Stimulated activated CD4-positive, alpha-beta T cell treated with anti-CD3 and anti-CD28 coated beads, TNF-alpha, amount 100 ng/mL, for 1 hour (primary cell): ENCODE data around the gene AVPR2.

Source experiments
- DNase-seq, 3 donors: peaks; one replicate each; pipeline ENCODE4 v3.0.0-alpha.2; 2020; ENCODE audit warnings: low read depth in 3 of 3, low spot score in 1 of 3

Gene AVPR2

DNA sequence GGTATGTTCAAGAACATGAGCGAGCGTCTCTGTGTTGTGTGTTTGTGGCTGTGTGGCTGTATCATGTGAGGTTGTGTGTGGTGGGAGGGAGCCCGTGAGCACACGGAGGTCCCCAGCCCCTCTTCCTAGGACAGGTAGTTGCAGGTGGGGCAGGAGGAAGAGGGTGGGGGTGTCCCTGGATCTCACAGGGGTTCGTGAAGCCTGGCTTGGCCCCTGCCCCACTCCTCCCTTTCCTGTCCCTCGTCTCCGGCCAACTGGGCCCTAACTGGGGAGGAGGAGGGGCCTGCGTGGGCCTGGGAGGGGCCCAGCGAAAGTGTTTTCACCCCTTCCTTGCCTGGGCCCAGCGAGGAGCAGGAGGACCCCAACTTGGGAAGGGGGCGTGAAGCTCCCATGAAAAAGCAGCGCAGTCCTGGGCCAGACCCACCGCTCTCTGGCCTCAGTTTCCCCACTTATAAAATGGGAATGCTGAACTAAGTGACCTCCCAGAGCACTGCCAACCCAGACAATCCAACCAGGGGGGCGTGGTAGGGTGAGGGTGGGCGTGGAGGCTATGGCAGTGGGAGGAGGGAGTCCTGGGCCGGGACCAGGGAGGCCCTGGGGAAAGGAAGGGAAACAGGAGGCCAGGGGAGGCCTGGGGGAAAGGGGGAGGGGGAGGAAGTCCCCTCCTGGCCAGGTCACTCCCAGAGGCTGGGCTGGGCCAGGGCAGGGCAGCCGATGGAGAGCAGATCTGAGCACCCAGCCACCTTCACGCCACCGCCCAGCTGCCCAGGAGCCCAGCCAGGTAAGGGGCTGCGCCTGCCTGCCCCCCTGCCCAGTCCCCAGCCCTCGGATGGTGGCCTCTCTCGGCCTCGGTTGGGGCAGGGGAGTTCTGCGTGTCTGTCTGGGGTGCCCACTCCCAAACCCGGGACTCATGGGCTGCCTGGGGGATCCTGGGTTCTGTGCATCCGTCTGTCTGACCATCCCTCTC, at the start of gene AVPR2:
TSS of gene AVPR2 (plus strand) at position 683 of the 967 bp plus-strand sequence. CDS start 473 bp downstream, outside the sequence.
- DNase-seq: no peak

DNA sequence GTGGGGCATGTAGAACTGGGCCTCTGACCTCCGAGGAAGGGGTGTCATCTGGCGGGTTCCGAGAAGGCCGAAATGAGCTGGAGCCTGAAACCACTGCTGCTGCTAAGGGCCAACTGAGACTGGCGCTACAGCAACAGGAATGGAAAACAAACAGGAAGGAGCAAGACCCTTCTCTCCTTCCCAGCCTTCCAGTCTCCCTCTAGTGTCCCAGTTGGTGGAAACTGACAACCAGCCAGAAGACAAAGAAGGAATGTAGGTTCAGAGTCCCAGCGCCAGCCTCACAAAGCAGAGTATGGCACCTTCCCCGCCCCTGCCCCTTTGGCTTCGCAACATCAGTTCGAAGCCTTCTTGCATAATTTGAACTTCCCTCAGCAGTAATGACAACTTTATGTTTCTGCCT, 49.8 kb upstream of the AVPR2 start:
- DNase-seq: no peak

DNA sequence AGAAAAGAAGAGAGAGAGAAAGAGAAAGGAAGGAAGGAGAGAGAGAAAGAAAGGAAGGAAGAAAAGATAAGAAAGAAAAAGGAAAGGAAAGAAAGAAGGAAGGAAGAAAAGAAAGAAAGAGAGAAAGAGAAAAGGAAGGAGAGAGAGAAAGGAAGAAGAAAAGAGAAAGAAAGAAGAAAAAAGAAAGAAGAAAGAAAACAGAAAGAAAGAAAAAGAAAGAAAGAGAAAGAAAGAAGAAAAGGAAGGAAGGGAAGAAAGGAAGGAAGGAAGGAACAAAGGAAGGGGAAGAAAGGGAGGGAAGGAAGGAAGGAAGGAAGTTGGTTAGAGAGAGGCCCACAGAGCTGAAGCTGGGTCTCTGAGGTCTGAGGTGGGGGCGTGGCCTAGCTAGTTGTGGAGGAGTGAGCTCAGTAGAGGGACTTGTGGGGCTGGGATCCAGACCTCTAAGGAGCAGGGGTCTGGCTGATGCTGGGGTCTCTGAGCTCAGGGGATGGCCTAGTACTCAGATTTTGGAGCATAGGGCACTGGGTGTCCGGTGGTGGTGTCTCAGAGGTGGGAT, 47.0 kb upstream of the AVPR2 start:
- no peak for DNase-seq

DNA sequence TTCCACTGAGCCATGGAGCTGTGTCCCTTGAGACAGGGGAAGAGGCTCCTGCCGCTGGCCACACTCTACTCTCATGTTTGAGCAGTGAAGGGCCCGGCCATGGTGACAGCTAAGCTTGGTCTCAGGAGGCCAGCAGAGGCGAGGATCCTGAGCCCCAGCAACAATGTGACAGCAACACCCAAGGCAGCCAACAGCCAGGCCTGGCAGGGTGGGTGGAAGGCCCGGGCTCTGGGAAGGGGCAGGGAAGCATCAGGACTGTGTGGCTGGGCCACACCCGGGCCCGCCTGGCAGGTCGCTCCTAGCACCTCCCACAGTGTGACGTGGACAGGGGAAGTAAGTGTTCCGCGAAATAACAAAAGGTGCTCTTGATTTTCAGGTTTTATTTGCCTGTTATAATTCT, 43.3 kb upstream of the AVPR2 start:
- DNase-seq: no peak

GRCh38 chrX:153861733-153862310, 42.7 kb upstream of the AVPR2 start:
- DNase-seq: no peak

DNA sequence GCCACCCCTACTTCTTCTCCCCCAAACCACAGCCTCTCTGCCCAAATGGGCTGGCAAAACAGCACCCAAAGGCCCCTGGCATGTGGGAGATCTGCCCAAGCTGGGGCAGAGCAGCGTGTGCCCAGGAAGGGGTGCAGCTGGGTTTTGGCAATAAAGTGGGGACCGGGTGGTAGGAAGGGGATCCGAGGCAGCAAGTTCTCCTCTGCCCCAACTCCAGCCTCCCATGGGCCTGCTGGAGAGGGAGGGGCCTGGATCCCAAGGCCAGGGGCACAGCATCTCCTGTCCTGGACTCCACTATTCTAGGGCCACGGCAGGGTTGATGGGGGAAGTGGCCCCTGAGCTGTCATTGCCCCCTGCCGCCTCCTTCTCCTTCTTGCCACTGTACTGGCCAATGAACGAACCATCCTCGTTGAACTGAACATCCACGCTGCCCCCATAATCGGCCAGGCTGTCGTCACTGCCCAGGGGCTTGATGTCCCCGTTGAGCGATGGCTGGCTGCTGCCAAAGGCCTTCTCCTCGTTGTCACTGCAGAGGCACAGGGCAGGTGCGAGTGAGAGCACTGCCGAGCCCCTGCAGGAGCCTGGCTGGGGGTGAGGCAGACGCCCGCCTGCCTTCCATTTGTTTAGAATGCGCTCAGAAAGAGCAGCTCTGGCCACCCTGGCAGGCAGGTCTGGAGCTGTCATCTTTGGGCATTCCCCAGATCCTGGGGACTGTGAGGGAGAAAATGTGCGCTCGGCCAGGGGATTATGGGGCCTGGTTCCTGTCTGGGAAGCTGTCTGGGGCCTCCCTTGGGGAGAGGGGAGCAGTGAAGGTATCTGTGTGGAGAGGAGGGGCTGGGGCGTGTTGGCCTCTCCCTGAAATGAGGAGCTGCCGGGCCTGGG, 41.9 kb upstream of the AVPR2 start:
- DNase-seq: no peak

- DNase-seq: no peak
Observed at GRCh38 chrX:153863251-153863991, 41.1 kb upstream of the AVPR2 start.

DNA sequence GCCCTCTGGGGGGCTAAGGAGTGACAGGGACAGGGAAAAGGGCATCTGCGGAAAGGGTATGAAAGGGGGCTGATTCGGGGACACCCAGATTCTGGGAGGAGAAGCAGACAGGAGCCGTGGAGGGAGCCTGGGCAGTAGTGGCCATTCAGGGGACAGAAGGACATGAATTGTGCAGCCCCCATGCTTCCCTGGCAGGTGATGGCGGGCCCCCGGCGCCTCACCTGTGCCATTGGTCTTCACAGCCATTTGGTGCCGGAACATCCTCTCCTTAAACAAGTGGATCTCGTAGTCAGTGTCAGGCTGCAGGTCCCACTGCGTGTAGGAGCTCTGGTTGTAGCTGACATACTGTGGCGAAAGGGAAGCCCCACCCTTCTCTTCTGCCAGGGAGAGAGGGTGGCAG, 40.4 kb upstream of the AVPR2 start:
- DNase-seq: no peak

DNA sequence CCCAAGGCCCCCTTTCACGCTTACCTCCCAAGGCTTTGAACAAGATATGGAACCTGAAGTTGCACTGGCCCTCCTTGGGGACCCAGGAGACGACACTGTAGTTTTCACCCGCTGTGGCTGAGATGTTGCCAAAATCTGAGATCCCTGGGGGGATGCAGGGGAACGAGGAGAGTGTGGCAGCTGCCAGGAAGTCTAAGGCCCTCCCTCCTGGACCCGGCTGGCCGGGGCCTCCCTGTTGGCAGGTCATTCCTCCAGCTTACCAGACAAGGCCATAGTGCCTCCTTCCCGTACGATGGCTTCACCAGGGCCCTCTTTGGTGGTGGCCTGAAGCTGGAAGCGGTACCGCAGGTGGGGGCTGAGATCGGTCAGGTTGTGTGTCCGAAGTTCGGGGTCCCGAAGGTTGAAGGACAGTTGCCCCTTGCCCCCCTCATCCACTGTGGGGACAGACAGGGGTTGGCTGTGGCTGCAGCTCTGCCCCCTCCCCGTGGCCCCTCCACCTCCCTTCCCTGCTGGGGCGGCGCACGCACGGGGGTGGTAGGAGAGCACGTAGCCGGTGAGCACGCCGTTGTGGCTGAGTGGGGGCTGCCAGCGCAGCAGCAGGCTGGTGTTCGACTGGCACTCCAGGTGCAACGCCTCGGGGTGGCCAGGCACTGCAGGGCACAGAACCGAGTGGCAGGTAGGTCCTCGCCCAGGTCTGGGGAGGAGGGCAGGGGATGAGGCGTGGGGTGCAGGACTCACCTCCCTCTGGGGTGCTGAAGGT, 39.7 kb upstream of the AVPR2 start:
- DNase-seq: no peak

DNA sequence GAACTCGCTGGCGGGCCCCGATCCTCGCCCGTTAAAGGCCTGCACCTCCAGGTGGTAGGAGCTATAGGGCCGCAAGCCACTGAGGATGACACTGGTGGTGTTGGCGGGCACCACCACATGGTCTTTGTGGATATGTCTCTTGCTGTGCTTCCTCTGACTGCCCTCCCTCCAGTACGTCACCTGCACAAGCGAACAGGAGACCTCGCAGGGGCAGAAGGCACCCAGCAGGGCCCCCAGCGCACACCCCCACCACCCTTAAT, 39.2 kb upstream of the AVPR2 start:
- no peak for DNase-seq

- DNase-seq: no peak
Observed at GRCh38 chrX:153865685-153866084, 38.8 kb upstream of the AVPR2 start.

GRCh38 chrX:153866302-153867019, 38.0 kb upstream of the AVPR2 start:
- DNase-seq: no peak

- DNase-seq: no peak
Observed at GRCh38 chrX:153867139-153867538, 37.3 kb upstream of the AVPR2 start.

- DNase-seq: no peak
Observed at GRCh38 chrX:153867671-153868070, 36.8 kb upstream of the AVPR2 start.

GRCh38 chrX:153868576-153869472, 35.6 kb upstream of the AVPR2 start:
- DNase-seq: no peak

DNA sequence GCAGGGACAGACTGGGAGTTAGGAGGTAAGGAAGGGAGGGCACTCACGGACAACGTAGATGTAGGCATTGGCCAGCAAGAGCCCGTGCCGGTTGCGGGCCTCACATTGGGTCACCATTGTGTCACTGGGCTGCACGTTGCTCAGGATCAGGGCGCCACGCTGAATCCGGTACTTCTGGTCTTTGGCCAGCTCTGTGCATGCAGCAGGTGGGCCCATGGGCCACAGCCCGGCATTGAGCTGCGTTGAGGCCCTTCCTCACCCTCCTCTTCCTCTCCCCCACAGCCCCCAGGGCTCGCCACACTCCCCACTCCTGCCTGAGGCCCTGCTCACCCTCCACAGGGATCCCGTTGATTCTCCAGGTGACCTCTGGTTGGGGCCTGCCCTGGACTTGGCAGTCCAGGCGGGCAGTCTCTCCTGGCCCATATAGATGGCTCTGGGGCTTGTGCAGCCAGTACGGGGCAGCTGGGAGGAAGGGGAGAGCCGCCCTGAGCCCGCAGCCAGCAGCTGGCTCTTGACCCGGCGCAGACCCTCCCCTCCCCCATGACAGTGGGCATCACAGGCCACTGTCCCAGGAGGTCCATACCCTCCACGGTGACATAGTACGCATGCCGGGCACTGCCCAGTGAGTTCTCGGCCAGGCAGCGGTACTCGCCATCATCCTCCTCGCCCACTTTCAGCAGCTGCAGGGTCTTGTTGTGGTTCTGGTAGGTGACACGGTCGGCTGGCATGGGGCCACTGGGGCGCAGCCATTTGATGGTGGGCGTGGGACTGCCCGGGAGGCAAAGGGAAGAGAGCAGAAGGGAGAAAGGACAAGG, 34.8 kb upstream of the AVPR2 start:
- no peak for DNase-seq

- no peak for DNase-seq
Observed at GRCh38 chrX:153870288-153870690, 34.2 kb upstream of the AVPR2 start.
